ENCODE results near the gene SEMA3A.
"Not testable (repeated sequence)": the region's sequence is repeated elsewhere in the genome, so short reads cannot be mapped to it uniquely, and the experiment has no call there.

The SEMA3A gene

GRCh38 chr7:84108119-84108518 lies 86.5 kb downstream of the SEMA3A start:
- no peak for DNase-seq

GRCh38 chr7:84107259-84107658 lies 87.3 kb downstream of the SEMA3A start:
- DNase-seq = no peak

- DNase-seq = no peak
These were observed 88.3 kb downstream of the SEMA3A start for GRCh38 chr7:84106291-84106690.

GRCh38 chr7:84105586-84105985 lies 89.0 kb downstream of the SEMA3A start:
- no peak for DNase-seq

GRCh38 chr7:84104826-84105225 lies 89.8 kb downstream of the SEMA3A start:
- no peak for DNase-seq

GRCh38 chr7:84102213-84102612 lies 92.4 kb downstream of the SEMA3A start:
- DNase-seq = peak in 1 of 3 donors; percentile 2

GRCh38 chr7:84100866-84101265 lies 93.7 kb downstream of the SEMA3A start:
- DNase-seq = peak; percentile 47 to 62 (median 61)

- no peak for DNase-seq
These were observed 98.6 kb downstream of the SEMA3A start for GRCh38 chr7:84095971-84096370.

GRCh38 chr7:84092207-84092606 lies 102.4 kb downstream of the SEMA3A start:
- DNase-seq = peak in 1 of 3 donors; percentile 4

GRCh38 chr7:84091318-84091717 lies 103.3 kb downstream of the SEMA3A start:
- no peak for DNase-seq

GRCh38 chr7:84088802-84089201 lies 105.8 kb downstream of the SEMA3A start:
- no peak for DNase-seq

- DNase-seq = no peak
These were observed 108.6 kb downstream of the SEMA3A start for GRCh38 chr7:84085998-84086397.

GRCh38 chr7:84085147-84085546 lies 109.4 kb downstream of the SEMA3A start:
- no peak for DNase-seq

GRCh38 chr7:84083846-84084245 lies 110.7 kb downstream of the SEMA3A start:
- no peak for DNase-seq

- DNase-seq = no peak
These were observed 112.5 kb downstream of the SEMA3A start for GRCh38 chr7:84081973-84082522.

GRCh38 chr7:84077336-84077735 lies 117.3 kb downstream of the SEMA3A start:
- DNase-seq = no peak

- no peak for DNase-seq
These were observed 118.4 kb downstream of the SEMA3A start for GRCh38 chr7:84076219-84076618.

- no peak for DNase-seq
These were observed 121.3 kb downstream of the SEMA3A start for GRCh38 chr7:84073186-84073875.

GRCh38 chr7:84070770-84071169 lies 123.8 kb downstream of the SEMA3A start:
- no peak for DNase-seq

- no peak for DNase-seq
These were observed 124.5 kb downstream of the SEMA3A start for GRCh38 chr7:84069999-84070500.

GRCh38 chr7:84069033-84069432 lies 125.6 kb downstream of the SEMA3A start:
- DNase-seq = no peak

- DNase-seq = not testable (repeated sequence)
These were observed 132.1 kb downstream of the SEMA3A start for GRCh38 chr7:84062489-84062901.

- DNase-seq = no peak
These were observed 133.8 kb downstream of the SEMA3A start for GRCh38 chr7:84060760-84061261.

- DNase-seq = no peak
These were observed 134.6 kb downstream of the SEMA3A start for GRCh38 chr7:84060000-84060399.

Measured in suppressor macrophage treated with lipopolysaccharide for 1 hour (primary cell).